Stimulated activated CD4-positive, alpha-beta T cell treated with anti-CD3 and anti-CD28 coated beads, TNF-alpha, amount 100 ng/mL, for 24 hours (primary cell): Measurements from ENCODE around the gene PGF.

Source experiments
- DNase-seq, 3 experiments: peaks; one replicate each; pipeline ENCODE4 v3.0.0-alpha.2; 2020; ENCODE audit warnings: low read depth in 3 of 3

The PGF gene

DNA sequence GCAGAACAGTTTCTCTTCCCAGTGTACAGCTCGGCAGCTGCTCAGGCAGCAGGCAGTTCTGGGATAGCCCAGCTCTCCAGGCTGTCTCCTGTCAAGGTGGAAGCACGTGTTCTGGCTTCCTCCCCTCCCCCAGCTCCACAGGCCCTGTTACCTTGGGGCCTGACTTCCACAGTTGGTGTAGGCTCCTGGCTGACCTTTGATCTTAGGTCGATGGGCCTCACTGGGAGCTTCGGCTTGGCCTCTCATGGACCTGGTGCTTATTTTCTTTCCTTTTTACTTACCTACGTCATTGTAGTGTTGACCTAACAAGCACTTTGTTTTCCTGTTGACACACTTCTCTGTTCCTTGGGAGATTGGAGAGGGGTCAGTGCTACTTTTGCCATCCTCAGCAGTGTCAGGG is 56.7 kb downstream of the PGF start:
- DNase-seq: no peak

DNA sequence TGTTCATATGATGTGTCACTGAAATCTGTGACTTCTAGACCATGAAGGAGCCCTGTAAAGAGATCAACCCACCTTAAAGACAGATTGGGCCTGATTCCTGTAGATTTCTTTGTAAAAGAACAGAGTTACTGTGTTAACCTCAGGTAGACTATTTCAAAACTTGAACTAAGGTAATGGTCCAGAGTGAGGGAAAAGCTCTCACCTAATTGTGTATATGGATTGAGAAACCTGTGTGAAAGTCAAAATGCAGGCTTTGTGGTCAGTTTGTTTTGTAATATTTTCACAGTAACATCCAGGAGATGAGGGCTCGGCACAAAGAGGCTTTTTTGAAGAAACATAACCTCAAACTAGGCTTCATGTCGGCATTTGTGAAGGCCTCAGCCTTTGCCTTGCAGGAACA is 57.3 kb downstream of the PGF start:
- DNase-seq: no peak

DNA sequence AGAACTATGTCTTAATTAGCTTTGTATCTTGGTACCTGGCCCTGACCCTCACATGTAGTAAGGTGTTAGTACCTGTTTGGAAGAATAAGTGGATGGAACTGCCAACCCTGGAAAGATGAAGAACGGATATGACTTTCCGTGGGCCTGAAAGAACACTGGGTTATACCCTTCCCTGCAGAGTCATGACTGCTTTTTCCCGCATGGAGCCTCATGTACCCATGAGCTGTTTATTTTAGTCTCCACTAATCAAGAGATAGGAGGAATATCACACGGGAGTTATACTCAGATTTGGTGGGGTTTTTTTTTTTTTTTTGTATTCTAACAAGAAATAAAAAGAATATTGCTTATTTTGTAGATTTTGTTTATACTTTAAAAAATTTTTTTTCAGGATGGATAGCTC is 57.8 kb downstream of the PGF start:
- no peak for DNase-seq

DNA sequence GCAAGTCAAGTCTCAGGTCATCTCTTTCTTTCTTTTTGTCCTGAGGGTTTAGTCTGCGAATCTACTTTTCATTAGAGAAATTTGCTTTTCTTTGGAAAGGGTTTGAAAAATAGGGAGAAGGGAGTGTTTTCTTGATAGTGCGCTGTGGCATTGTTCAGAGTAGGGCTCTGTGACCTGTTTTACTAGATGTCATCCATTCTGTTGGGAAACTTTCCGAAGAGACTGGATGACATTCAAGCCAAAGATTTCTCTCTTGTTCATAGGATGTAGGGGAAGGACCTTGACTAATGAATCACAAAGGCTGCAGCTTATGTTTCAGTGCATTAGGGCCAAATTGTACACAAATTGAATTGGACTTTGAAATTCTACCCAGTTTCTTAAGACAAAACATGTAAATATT is 59.0 kb downstream of the PGF start:
- no peak for DNase-seq

DNA sequence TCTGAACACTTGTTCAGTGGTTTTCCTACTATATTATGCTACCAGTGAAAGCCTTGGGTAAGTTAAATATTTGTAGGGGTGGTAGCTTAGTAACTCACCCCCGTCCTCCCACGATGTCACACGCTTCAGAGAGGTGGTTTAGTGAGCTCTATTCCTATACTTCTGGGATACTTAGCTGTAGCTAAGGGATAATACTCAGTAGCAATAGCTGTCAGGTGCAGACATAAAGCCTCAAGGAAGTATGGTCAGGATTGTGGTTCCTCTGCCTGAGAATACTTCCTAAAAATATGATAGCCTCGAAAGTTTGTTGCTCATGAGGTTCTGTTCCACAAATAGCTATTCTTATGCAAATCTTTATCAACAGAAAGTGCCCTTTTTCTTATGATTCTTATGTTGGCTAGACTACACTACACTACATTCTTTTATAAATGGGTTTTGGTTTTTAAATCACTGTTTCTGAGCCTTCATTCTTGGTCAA is 61.7 kb downstream of the PGF start:
- no peak for DNase-seq

DNA sequence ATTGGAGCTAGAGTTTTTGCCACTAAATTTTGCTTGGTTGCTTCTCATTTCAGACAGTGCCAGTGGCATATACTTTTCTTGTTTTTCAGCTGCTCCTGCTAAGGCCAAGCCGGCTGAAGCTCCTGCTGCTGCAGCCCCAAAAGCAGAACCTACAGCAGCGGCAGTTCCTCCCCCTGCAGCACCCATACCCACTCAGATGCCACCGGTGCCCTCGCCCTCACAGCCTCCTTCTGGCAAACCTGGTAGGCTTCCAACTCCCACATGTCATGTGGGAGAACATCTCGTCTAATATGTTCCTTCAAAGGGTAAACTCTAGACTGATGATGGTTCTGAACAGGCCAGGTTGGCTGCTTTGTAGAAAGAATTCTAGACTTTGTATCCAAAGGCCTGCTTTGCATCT is 62.7 kb downstream of the PGF start:
- DNase-seq: no peak

DNA sequence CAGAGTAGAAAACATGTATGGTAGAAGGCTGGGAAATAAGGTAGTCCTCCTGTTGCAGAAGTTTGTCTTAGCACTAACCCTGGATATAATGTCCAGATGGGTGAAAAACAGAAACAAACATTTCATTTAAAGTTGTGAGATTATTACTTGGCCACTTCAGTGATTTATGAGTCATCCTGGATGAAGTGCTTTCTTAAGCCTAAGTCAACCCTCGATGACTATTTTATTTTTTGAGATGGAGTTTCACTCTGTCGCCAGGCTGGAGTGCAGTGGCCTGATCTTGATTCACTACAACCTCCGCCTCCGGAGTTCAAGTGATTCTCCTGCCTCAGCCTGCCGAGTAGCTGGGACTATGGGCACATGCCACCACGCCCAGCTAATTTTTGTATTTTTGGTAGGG is 63.5 kb downstream of the PGF start:
- DNase-seq: no peak
